HEK293 (cell line): ENCODE measurements around the gene PERCC1.

Experiments used
- CTCF ChIA-PET: fragments of 350-600 bp; formaldehyde crosslinking; extraction: SDS; loops from one replicate; lab custom pipeline; 2021; ENCODE audit warnings: antibody characterized with exemption; lab: Yijun Ruan, JAX
- POLR2A ChIA-PET: fragments of 300-600 bp; formaldehyde crosslinking; extraction: SDS; loops from one replicate; lab custom pipeline; 2020; ENCODE audit warnings: antibody characterized with exemption, inconsistent platforms; lab: Yijun Ruan, JAX
- H3K27ac ChIP-seq: fragments of 200-500 bp; sonication (Bioruptor generic); 2 replicates; pipeline ENCODE4 v1.5.1; 2014; ENCODE audit warnings: low read depth, low read length, control low read depth, inconsistent platforms; ENCODE audit errors: extremely low read depth
- H3K36me3 ChIP-seq, 2 experiments: fragments of 200-500 bp in 1 of 2; sonication (Bioruptor generic) in 1 of 2; 1 replicate in 1 of 2; 2 replicates in 1 of 2; pipeline ENCODE4 v1.5.1; 2014 to 2017; ENCODE audit warnings: inconsistent platforms in 2 of 2, low read length in 2 of 2; ENCODE audit not compliant: control insufficient read depth in 2 of 2, insufficient read depth in 1 of 2
- H3K4me1 ChIP-seq: fragments of 200-500 bp; sonication (Bioruptor generic); 2 replicates; pipeline ENCODE4 v1.5.1; 2014; ENCODE audit warnings: mild to moderate bottlenecking, low read length, inconsistent platforms; ENCODE audit not compliant: control insufficient read depth, insufficient read depth
- H3K4me3 ChIP-seq: 2 replicates; pipeline ENCODE4 v1.5.1; 2011; ENCODE audit warnings: low read depth, mild to moderate bottlenecking, control low read depth, low read length, moderate library complexity
- H3K9me3 ChIP-seq: fragments of 200-500 bp; sonication (Bioruptor generic); 2 replicates; pipeline ENCODE4 v1.5.1; 2014; ENCODE audit warnings: low read depth, low read length, inconsistent platforms; ENCODE audit not compliant: control insufficient read depth, insufficient read depth
- KLF7 ChIP-seq: fragments of 450-650 bp; formaldehyde crosslinking; IDR thresholded peaks from 2 replicates; pipeline ENCODE4 v1.5.1; 2016; ENCODE audit warnings: missing biosample characterization, missing genetic modification characterization, borderline replicate concordance
- MYNN ChIP-seq: fragments of 450-650 bp; formaldehyde crosslinking; IDR thresholded peaks from 2 replicates; pipeline ENCODE4 v1.5.1; 2016; ENCODE audit warnings: missing biosample characterization, missing genetic modification characterization, borderline replicate concordance
- OSR2 ChIP-seq: fragments of 450-650 bp; formaldehyde crosslinking; IDR thresholded peaks from 2 replicates; pipeline ENCODE4 v1.5.1; 2016; ENCODE audit warnings: missing biosample characterization, missing genetic modification characterization
- PRDM10 ChIP-seq: fragments of 450-650 bp; formaldehyde crosslinking; IDR thresholded peaks from 2 replicates; pipeline ENCODE4 v1.5.1; 2016; ENCODE audit warnings: missing biosample characterization, missing genetic modification characterization
- REPIN1 ChIP-seq: fragments of 450-650 bp; formaldehyde crosslinking; IDR thresholded peaks from 2 replicates; pipeline ENCODE4 v1.5.1; 2017; ENCODE audit warnings: missing biosample characterization, missing genetic modification characterization, low read depth
- ZBTB10 ChIP-seq: fragments of 450-650 bp; formaldehyde crosslinking; IDR thresholded peaks from 2 replicates; pipeline ENCODE4 v1.5.1; 2016; ENCODE audit warnings: missing biosample characterization, missing genetic modification characterization
- ZBTB8A ChIP-seq: fragments of 450-650 bp; formaldehyde crosslinking; IDR thresholded peaks from 2 replicates; pipeline ENCODE4 v1.5.1; 2016; ENCODE audit warnings: missing biosample characterization, missing genetic modification characterization
- ZFP3 ChIP-seq: fragments of 450-650 bp; formaldehyde crosslinking; IDR thresholded peaks from 2 replicates; pipeline ENCODE4 v1.5.1; 2016; ENCODE audit warnings: low read depth, missing biosample characterization, missing genetic modification characterization
- ZNF10 ChIP-seq: fragments of 450-650 bp; formaldehyde crosslinking; IDR thresholded peaks from 2 replicates; pipeline ENCODE4 v1.5.1; 2017; ENCODE audit warnings: missing biosample characterization, missing genetic modification characterization
- ZNF155 ChIP-seq: fragments of 450-650 bp; formaldehyde crosslinking; IDR thresholded peaks from 2 replicates; pipeline ENCODE4 v1.5.1; 2016; ENCODE audit warnings: missing biosample characterization, missing genetic modification characterization
- ZNF157 ChIP-seq: fragments of 450-650 bp; formaldehyde crosslinking; IDR thresholded peaks from 2 replicates; pipeline ENCODE4 v1.5.1; 2016; ENCODE audit warnings: missing biosample characterization, missing genetic modification characterization
- ZNF18 ChIP-seq: fragments of 450-650 bp; formaldehyde crosslinking; IDR thresholded peaks from 2 replicates; pipeline ENCODE4 v1.5.1; 2016; ENCODE audit warnings: missing biosample characterization, missing genetic modification characterization
- ZNF221 ChIP-seq: fragments of 450-650 bp; formaldehyde crosslinking; IDR thresholded peaks from 2 replicates; pipeline ENCODE4 v1.5.1; 2017; ENCODE audit warnings: missing biosample characterization, missing genetic modification characterization, borderline replicate concordance
- ZNF239 ChIP-seq: fragments of 450-650 bp; formaldehyde crosslinking; IDR thresholded peaks from 2 replicates; pipeline ENCODE4 v1.5.1; 2016; ENCODE audit warnings: missing biosample characterization, missing genetic modification characterization
- ZNF266 ChIP-seq: fragments of 450-650 bp; formaldehyde crosslinking; IDR thresholded peaks from 2 replicates; pipeline ENCODE4 v1.5.1; 2016; ENCODE audit warnings: missing biosample characterization, missing genetic modification characterization, low read depth
- ZNF280C ChIP-seq: fragments of 450-650 bp; formaldehyde crosslinking; IDR thresholded peaks from 2 replicates; pipeline ENCODE4 v1.5.1; 2016; ENCODE audit warnings: missing biosample characterization, missing genetic modification characterization
- ZNF292 ChIP-seq: fragments of 450-650 bp; formaldehyde crosslinking; IDR thresholded peaks from 2 replicates; pipeline ENCODE4 v1.5.1; 2016; ENCODE audit warnings: low read depth, missing biosample characterization, missing genetic modification characterization, borderline replicate concordance
- ZNF324 ChIP-seq: fragments of 450-650 bp; formaldehyde crosslinking; IDR thresholded peaks from 2 replicates; pipeline ENCODE4 v1.5.1; 2016; ENCODE audit warnings: missing biosample characterization, missing genetic modification characterization
- ZNF354C ChIP-seq: fragments of 450-650 bp; formaldehyde crosslinking; IDR thresholded peaks from 2 replicates; pipeline ENCODE4 v1.5.1; 2016; ENCODE audit warnings: missing biosample characterization, missing genetic modification characterization, low read depth, borderline replicate concordance
- ZNF37A ChIP-seq: fragments of 450-650 bp; IDR thresholded peaks from 2 replicates; pipeline ENCODE4 v1.5.1; 2018; ENCODE audit warnings: missing biosample characterization, missing genetic modification characterization
- ZNF391 ChIP-seq: fragments of 450-650 bp; formaldehyde crosslinking; IDR thresholded peaks from 2 replicates; pipeline ENCODE4 v1.5.1; 2016; ENCODE audit warnings: low read depth, missing biosample characterization, missing genetic modification characterization, borderline replicate concordance
- ZNF404 ChIP-seq: fragments of 450-650 bp; formaldehyde crosslinking; IDR thresholded peaks from 2 replicates; pipeline ENCODE4 v1.5.1; 2017; ENCODE audit warnings: missing biosample characterization, missing genetic modification characterization
- ZNF558 ChIP-seq: fragments of 450-650 bp; formaldehyde crosslinking; IDR thresholded peaks from 2 replicates; pipeline ENCODE4 v1.5.1; 2016; ENCODE audit warnings: missing biosample characterization, missing genetic modification characterization
- ZNF600 ChIP-seq: fragments of 450-650 bp; formaldehyde crosslinking; IDR thresholded peaks from 2 replicates; pipeline ENCODE4 v1.5.1; 2016; ENCODE audit warnings: missing biosample characterization, missing genetic modification characterization
- ZNF747 ChIP-seq: fragments of 450-650 bp; formaldehyde crosslinking; IDR thresholded peaks from 2 replicates; pipeline ENCODE4 v1.5.1; 2016; ENCODE audit warnings: missing biosample characterization, missing genetic modification characterization
- ZNF843 ChIP-seq: fragments of 450-650 bp; formaldehyde crosslinking; IDR thresholded peaks from 2 replicates; pipeline ENCODE4 v1.5.1; 2016; ENCODE audit warnings: missing biosample characterization, missing genetic modification characterization

PERCC1 gene

GRCh38 chr16:1465567-1465915, 34.7 kb downstream of the PERCC1 start:
- TF ChIP-seq ZNF747 (tag by site-specific recombination) (no peak), ZNF155 (tag by site-specific recombination) (no peak), PRDM10 (tag by site-specific recombination) (no peak), ZNF18 (tag by site-specific recombination) (no peak), KLF7 (tag by site-specific recombination) (no peak), ZNF157 (tag by site-specific recombination) (no peak), ZNF354C (tag by site-specific recombination) (no peak), ZNF558 (tag by site-specific recombination) (no peak), REPIN1 (tag by site-specific recombination) (no peak), ZBTB8A (tag by site-specific recombination) (no peak), ZBTB10 (tag by site-specific recombination) (no peak), MYNN (tag by site-specific recombination) (no peak), ZNF292 (no peak), ZNF37A (tag by site-specific recombination) (no peak), ZFP3 (tag by site-specific recombination) (no peak), ZNF600 (tag by site-specific recombination) (no peak), ZNF391 (no peak)
- H3K4me3 ChIP-seq = no peak overlapping the region
- CTCF ChIA-PET = interaction anchor here (0.7 kb wide), 1 partner anchor 24 kb away, joined by 3 read pairs; no protein-coding TSS in a partner anchor
- peaks cover 0 to 22% of the 10 kb centered on the region in 2 experiments; a peak in 1 of 3 replicates for H3K36me3 ChIP-seq
- no peaks in the 10 kb centered on the region for H3K9me3 ChIP-seq
- POLR2A ChIA-PET = no interaction called here
- no peaks in the 10 kb centered on the region for H3K4me1 ChIP-seq
- no peak overlapping the region for H3K27ac ChIP-seq

- no peak for TF ChIP-seq ZNF10 (tag by site-specific recombination)
- TF ChIP-seq ZNF239 (tag by site-specific recombination) = no peak
- no peak for TF ChIP-seq ZBTB8A (tag by site-specific recombination)
- no peak for TF ChIP-seq OSR2
- no peak for TF ChIP-seq ZNF843
- no peak for TF ChIP-seq ZNF404
- TF ChIP-seq ZNF221 (tag by site-specific recombination) = no peak
- no peak for TF ChIP-seq ZNF324 (tag by site-specific recombination)
- no peak for TF ChIP-seq ZNF266 (tag by site-specific recombination)
- TF ChIP-seq ZNF280C (tag by site-specific recombination) = no peak
- H3K4me3 ChIP-seq = no peak overlapping the region
- ChIA-PET POLR2A (no interaction called here), CTCF (no interaction called here)
- H3K27ac ChIP-seq = no peak overlapping the region
- H3K4me1 ChIP-seq = no peaks in the 10 kb centered on the region
- peaks cover 0 to 17% of the 10 kb centered on the region in 2 experiments; a peak in 1 of 3 replicates for H3K36me3 ChIP-seq
- no peaks in the 10 kb centered on the region for H3K9me3 ChIP-seq
Observed at GRCh38 chr16:1466054-1466453, 35.2 kb downstream of the PERCC1 start.
